CD4-positive, alpha-beta T cell treated with Interleukin-2 at 100 ng/mL for 4 hours (primary cell): ENCODE data around the gene BRINP3.
"Not testable (repeated sequence)": the region's sequence is repeated elsewhere in the genome, so short reads cannot be mapped to it uniquely, and the experiment has no call there.

Experiments used
- DNase-seq: peaks from one replicate; pipeline ENCODE4 v3.0.0-alpha.2; 2020; ENCODE audit warnings: low spot score

Gene BRINP3

GRCh38 chr1:190179817-190180216, 297.8 kb downstream of the BRINP3 start:
- DNase-seq, result no peak

- no peak for DNase-seq
Measured at GRCh38 chr1:190178827-190179226, 298.8 kb downstream of the BRINP3 start.

GRCh38 chr1:190177555-190177954, 300.1 kb downstream of the BRINP3 start:
- DNase-seq, result no peak

GRCh38 chr1:190176776-190177175, 300.9 kb downstream of the BRINP3 start:
- DNase-seq, result no peak

- DNase-seq, result no peak
Measured at GRCh38 chr1:190175320-190175719, 302.3 kb downstream of the BRINP3 start.

GRCh38 chr1:190172651-190173430, 304.8 kb downstream of the BRINP3 start:
- DNase-seq, result no peak

GRCh38 chr1:190170321-190170720, 307.3 kb downstream of the BRINP3 start:
- DNase-seq, result no peak

GRCh38 chr1:190169311-190170067, 308.2 kb downstream of the BRINP3 start:
- DNase-seq, result no peak

- no peak for DNase-seq
Measured at GRCh38 chr1:190168893-190169280, 308.8 kb downstream of the BRINP3 start.

- DNase-seq, result no peak
Measured at GRCh38 chr1:190168116-190168892, 309.4 kb downstream of the BRINP3 start.

- no peak for DNase-seq
Measured at GRCh38 chr1:190159146-190159545, 318.5 kb downstream of the BRINP3 start.

- no peak for DNase-seq
Measured at GRCh38 chr1:190154744-190155143, 322.9 kb downstream of the BRINP3 start.

- DNase-seq, result no peak
Measured at GRCh38 chr1:190147616-190148015, 330.0 kb downstream of the BRINP3 start.

- no peak for DNase-seq
Measured at GRCh38 chr1:190144650-190145049, 333.0 kb downstream of the BRINP3 start.

- no peak for DNase-seq
Measured at GRCh38 chr1:190140644-190141043, 337.0 kb downstream of the BRINP3 start.

GRCh38 chr1:190138702-190139101, 339.0 kb downstream of the BRINP3 start:
- DNase-seq, result no peak

GRCh38 chr1:190138266-190138665, 339.4 kb downstream of the BRINP3 start:
- DNase-seq, result no peak

- no peak for DNase-seq
Measured at GRCh38 chr1:190129366-190129765, 348.3 kb downstream of the BRINP3 start.

GRCh38 chr1:190126728-190127127, 350.9 kb downstream of the BRINP3 start:
- no peak for DNase-seq

GRCh38 chr1:190124068-190124467, 353.6 kb downstream of the BRINP3 start:
- no peak for DNase-seq

- DNase-seq, result not testable (repeated sequence)
Measured at GRCh38 chr1:190120564-190120963, 357.1 kb downstream of the BRINP3 start.

- no peak for DNase-seq
Measured at GRCh38 chr1:190119683-190120082, 358.0 kb downstream of the BRINP3 start.

GRCh38 chr1:190116921-190117320, 360.7 kb downstream of the BRINP3 start:
- no peak for DNase-seq
